ENCODE results near the gene ZNF134.
A peak's percentile ranks its signal among the peaks of the same experiment; 100 is the strongest.

The ZNF134 gene

GRCh38 chr19:57613941-57614743 is at the start of gene ZNF134:
ZNF134 (plus strand) TSS chr19:57614242; CDS start chr19:57619469, 5,227 bp downstream.
- peak; percentile 78 for DNase-seq

- no peak for DNase-seq
Measured at GRCh38 chr19:57566396-57567265, 47.4 kb upstream of the ZNF134 start.

- DNase-seq, result no peak
Measured at GRCh38 chr19:57570707-57571106, 43.3 kb upstream of the ZNF134 start.

DNA sequence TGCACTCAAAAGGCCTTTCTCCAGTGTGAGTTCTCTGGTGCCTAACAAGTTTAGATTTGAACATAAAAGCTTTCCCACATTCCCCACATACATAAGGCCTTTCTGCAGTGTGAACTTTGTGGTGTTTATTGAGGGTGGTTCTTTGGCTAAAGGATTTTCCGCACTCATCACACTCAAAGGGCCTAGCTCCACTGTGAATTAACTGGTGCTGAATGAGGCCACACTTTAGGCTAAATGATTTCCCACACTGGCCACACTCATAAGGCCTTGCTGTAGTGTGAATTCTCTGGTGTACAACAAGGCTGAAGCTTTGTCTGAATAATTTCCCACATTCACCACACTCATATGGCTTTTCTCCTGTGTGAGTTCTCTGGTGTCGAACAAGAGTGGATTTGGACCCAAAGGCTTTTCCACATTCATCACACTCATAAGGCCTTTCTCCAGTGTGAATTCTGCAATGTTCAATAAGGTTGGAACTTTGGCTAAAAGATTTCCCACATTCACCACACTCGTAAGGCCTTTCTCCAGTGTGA is 41.6 kb upstream of the ZNF134 start:
- no peak for DNase-seq

DNA sequence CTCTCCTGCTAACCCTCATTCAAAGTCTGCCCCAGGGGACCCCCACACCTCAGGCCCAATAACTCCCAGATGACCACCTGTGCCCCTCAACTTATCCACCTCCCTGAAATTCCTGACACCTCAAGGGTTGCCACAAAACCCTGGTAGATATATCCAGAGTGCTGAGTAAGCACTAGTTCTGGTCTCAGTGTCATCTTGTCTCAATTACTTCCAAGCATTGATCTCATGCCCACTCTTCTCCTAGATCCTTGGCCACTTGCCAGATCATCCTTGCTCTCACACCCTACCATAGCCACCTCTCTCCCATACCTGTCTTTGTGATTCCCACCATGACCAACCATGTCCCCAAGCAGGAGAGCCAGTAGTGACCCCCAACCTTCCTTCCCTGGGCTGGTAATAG is 37.4 kb upstream of the ZNF134 start:
- no peak for DNase-seq

- peak; percentile 99 for DNase-seq
Measured at GRCh38 chr19:57578487-57579205, 35.4 kb upstream of the ZNF134 start, which contains the start of gene ZNF416. ZNF416 (minus strand) TSS chr19:57578911; CDS start chr19:57578704, 207 bp downstream.

DNA sequence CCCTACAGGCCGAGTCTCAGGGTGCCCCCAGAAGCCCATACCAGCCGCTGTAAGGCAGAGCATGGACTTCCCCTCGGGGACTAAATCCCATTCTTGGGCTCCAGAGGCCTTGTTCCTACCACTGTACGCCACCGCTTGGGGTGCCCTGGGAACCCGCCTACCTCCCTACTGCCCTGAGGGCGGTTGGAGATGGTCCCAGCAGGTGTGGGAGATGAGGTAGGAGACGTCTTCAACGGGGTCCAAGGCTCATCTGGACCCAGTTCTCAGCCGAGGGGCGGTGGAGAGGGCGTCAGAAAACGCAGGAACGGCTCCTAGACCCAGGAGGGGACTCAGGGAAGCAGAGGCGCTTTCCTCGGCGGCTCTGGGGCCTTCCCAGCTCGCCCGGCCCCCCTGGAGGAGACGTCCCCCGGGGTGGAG is 30.9 kb upstream of the ZNF134 start:
- DNase-seq, result no peak

DNA sequence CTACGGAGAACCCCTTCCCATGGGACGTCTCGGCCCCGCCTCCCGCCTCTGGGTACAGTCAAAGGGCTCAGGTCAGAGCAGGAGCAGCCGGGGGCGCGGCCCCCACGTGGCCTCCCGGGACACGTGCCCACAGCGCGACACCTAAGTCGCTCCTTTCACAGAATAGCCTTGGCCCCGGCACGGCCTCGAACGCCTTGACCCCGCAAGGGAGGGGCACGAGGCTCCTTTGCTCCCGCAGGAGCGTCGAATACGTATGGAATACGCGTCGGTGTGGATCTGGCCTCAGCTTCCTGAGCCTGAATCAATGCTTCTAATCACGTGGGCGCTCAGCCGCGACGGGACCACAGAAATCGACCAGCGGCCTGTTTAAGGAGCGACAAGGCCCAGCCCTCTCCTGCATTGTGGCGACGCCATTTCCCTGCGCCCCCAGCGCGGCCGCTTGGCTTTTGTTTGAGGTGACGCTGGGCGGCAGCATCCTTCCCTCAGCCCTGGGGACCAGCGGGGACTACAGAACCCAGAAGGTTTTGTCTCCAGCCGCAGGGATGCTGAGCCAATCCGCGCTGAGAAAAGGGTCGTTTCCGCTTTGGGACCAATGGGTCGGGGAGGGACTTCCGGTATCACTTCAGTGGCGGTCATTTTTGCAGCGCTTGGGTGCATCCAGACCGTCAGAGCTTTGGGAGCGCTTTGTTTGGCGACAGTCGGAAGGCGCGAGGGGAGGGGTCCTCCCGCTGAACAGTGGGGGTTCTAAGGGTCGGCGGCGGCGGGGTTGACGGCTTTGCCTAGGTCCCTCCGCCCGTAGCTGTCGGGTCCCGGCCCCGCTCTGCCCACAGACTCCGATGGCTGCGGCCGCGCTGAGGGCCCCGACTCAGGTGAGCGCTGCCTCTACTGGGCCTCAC is 30.3 kb upstream of the ZNF134 start, which contains the start of gene ZIK1:
TSS of gene ZIK1 (plus strand) at position 625 of the 896 bp plus-strand sequence. CDS start at position 837, 212 bp downstream.
- DNase-seq, result peak; percentile 95

DNA sequence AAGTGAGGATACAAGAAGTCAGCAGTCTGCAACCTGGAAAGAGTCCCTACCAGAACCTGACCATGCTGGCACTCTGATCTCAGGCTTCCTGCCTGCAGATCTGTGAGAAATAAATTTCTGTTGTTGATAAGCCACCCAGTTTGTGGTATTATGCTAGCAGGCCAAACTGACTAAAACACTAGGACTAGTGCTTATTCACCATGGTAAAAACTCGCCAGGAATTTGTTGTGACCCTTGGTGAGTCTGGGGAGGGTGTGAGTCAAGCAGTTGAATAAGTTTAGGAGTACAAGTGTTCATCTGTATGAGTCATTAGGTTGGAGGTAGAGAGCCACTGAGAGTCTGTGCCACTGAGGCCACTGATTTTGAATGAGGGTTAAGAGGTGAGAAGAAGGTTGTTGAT is 26.5 kb upstream of the ZNF134 start:
- no peak for DNase-seq

GRCh38 chr19:57599377-57599760 is 14.7 kb upstream of the ZNF134 start:
- DNase-seq, result no peak

GRCh38 chr19:57599761-57600383 is 14.2 kb upstream of the ZNF134 start, which contains the start of gene ZNF530:
ZNF530 (plus strand) TSS chr19:57599885; CDS start chr19:57604346, 4,461 bp downstream.
- DNase-seq, result peak; percentile 81

DNA sequence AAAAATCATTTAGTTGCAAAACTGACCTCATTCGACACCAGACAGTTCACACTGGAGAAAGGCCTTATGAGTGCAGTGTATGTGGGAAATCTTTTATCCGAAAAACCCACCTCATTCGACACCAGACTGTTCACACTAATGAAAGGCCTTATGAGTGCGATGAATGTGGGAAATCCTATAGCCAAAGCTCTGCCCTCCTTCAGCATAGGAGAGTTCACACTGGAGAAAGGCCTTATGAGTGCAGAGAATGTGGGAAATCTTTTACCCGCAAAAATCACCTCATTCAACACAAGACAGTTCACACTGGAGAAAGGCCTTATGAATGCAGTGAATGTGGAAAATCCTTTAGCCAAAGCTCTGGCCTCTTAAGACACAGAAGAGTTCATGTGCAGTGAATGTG is 7.1 kb upstream of the ZNF134 start:
- DNase-seq, result no peak

- DNase-seq, result no peak
Measured at GRCh38 chr19:57611113-57611512, 2.9 kb upstream of the ZNF134 start.

DNA sequence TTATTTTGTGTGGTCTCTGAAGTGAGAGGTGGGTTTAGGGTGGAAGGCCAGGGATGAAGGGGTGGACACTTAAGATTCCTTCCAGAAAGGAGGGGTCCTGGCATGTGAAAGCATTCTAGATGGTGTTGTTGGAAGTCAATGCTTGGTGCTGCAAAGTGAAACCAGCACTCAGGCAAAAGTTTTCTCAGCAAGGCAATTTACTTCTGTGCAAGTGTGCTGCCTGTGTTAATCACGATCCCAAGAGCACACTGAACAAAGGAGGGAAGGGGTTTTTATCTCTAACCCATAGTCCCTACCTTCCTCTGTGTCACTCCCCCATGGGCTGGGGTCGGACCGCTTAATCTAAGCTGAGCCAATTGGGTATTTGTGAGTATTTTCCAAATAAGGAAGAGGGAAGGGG is 1.3 kb downstream of the ZNF134 start:
- DNase-seq, result no peak

- DNase-seq, result no peak
Measured at GRCh38 chr19:57620673-57621348, 6.8 kb downstream of the ZNF134 start.

DNA sequence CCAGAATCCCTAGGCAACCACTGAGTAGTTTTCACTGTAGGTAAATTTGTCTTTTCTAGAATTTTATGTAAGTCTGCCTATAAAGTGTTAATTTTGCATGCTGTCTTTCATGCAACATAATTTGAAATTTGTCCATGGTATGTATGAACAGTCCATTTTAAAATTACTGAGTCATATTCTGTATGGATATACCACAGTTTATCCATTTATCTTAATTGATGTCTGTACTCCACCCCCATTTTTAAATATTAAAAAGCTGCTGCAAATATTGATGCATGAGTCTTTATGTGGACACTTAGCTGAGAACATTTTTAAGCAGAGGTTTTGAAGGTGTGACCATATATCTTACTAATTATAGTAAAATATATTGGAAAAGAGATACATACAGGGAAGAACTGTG is 9.0 kb downstream of the ZNF134 start:
- no peak for DNase-seq

- DNase-seq, result peak; percentile 96
Measured at GRCh38 chr19:57632987-57633831, 19.2 kb downstream of the ZNF134 start, which contains the start of gene ZNF211. ZNF211 (plus strand) TSS chr19:57633168; CDS start chr19:57633347, 179 bp downstream.

DNA sequence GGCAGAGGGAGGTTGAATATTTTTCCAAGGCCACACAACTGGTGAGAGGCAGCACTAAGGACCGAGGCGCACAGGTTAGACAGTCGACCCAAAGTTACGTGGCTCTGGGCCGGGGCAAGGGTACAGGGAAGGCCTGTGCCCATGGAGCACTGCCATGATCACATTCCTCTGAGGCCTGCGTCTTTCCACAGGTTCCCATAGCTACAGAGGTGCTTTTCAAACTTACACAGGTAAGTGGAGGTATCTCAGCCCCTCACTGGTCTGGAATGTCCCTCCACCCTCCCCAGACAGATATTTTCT is 19.7 kb downstream of the ZNF134 start:
- no peak for DNase-seq

DNA sequence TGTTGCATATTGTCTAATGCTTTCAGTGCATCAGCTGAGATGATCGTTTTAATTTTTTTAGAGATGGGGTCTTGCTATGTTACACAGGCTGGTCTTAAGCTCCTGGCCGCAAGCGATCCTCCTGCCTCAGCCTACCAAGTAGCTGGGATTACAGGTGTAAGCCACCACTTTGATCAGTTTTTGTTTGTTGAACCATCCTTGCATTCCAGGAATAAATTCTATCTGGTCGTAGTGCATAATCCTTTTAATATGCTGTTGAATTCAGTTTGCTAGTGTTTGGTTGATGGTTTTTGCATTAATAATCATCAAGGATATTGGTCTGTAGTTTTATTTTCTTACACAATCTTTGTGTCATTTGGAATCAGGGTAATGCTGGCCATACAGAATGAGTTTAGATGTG is 23.3 kb downstream of the ZNF134 start:
- DNase-seq, result no peak
